ENCODE results near the gene CDX4.
"Not testable (repeated sequence)": the region's sequence is repeated elsewhere in the genome, so short reads cannot be mapped to it uniquely, and the experiment has no call there.

- not testable (repeated sequence) for TF ChIP-seq POLR2A, POLR2AphosphoS5, CTCF (IDR thresholded peaks at IDR 0.05)
These were observed 45.3 kb downstream of the CDX4 start for GRCh38 chrX:73492178-73492577.
